NB4 (cell line): Measurements from ENCODE around the gene MAP7D2.
"Not testable (repeated sequence)": the region's sequence is repeated elsewhere in the genome, so short reads cannot be mapped to it uniquely, and the experiment has no call there.

Experiments used
- DNase-seq: peaks from one replicate; pipeline ENCODE4 v3.0.0; 2010; ENCODE audit warnings: low read depth
- H3K4me3 ChIP-seq: one replicate; pipeline ENCODE4 v1.5.1; 2011; ENCODE audit warnings: mild to moderate bottlenecking, low read depth, low read length, moderate library complexity
- MAX ChIP-seq: IDR thresholded peaks from 2 replicates; pipeline ENCODE4 v1.6.1; 2011; ENCODE audit warnings: low read depth, low read length
- MYC ChIP-seq: IDR thresholded peaks from 2 replicates; pipeline ENCODE4 v1.6.1; 2011; ENCODE audit warnings: low read depth, low read length
- POLR2A ChIP-seq: IDR thresholded peaks from 2 replicates; pipeline ENCODE4 v1.6.1; 2011; ENCODE audit warnings: mild to moderate bottlenecking; ENCODE audit not compliant: insufficient read length; ENCODE audit errors: extremely low read depth
- TF ChIP-seq, protein P1 (sequence below): IDR thresholded peaks from one replicate; pipeline ENCODE4 v1.5.1; 2012; ENCODE audit warnings: low read depth, low read length

The MAP7D2 gene

DNA sequence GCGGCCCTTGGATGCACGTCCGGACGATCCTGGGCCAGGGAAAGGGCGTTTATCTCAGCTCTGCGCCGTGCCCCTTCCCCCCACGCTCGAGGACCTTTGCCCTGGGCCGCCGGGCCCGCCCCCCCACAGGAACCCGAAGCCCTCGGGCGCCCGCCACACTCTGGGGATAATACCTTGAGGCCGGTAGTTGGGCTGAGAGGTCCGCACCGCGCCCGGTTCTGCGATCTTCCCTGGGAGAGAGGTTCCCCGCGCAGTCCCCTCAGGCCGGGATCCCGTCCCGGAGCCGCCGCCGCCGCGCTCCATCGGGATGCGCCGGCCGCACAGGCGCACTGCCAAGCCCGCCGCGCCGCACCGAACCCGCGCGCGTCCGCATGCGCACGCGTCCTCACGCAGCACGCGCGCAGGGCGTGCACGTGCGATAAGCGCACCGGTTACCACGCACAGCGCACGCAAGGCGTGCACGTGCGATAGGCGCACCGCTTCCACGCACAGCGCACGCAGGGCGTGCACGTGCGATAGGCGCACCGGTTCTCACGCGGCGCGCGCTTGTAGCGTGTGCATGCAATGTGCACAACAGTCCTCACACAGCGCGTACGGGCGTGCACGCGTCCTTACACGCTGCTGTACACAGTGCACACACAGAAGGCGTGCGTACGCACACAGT, at the start of gene MAP7D2:
MAP7D2 (minus strand) TSS at position 331 of the 664 bp plus-strand sequence; CDS start at position 303, 28 bp downstream.
- no peak within 1 kb of the TSS for H3K4me3 ChIP-seq
- TF ChIP-seq, protein P1, sequence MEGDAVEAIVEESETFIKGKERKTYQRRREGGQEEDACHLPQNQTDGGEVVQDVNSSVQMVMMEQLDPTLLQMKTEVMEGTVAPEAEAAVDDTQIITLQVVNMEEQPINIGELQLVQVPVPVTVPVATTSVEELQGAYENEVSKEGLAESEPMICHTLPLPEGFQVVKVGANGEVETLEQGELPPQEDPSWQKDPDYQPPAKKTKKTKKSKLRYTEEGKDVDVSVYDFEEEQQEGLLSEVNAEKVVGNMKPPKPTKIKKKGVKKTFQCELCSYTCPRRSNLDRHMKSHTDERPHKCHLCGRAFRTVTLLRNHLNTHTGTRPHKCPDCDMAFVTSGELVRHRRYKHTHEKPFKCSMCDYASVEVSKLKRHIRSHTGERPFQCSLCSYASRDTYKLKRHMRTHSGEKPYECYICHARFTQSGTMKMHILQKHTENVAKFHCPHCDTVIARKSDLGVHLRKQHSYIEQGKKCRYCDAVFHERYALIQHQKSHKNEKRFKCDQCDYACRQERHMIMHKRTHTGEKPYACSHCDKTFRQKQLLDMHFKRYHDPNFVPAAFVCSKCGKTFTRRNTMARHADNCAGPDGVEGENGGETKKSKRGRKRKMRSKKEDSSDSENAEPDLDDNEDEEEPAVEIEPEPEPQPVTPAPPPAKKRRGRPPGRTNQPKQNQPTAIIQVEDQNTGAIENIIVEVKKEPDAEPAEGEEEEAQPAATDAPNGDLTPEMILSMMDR: no peak
- TF ChIP-seq MAX (no peak), POLR2A (no peak), MYC (no peak)
- no peak for DNase-seq

DNA sequence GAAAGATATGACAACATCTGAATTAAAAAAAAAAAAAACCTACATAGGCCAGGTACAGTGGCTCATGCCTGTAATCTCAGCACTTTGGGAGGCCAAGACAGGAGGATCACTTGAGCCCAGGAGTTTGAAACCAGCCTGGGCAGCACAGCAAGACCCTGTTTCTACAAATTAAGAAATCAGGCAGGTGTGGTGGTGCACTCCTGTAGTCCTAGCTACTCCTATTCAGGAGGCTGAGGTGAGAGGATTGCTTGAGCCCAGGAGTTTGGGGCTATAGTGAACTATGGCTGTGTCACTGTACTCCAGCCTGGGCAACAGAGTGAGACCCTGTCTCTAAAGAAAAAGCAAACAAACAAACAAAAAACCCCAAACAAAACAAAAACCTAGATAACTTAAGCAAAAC, 45.8 kb upstream of the MAP7D2 start:
- H3K4me3 ChIP-seq, DNase-seq: not testable (repeated sequence)

- TF ChIP-seq MYC (no peak), POLR2A (no peak), MAX (no peak)
- TF ChIP-seq, protein P1: no peak
- DNase-seq: no peak
- no peak overlapping the region for H3K4me3 ChIP-seq
Measured at GRCh38 chrX:20159797-20160385, 43.2 kb upstream of the MAP7D2 start.

GRCh38 chrX:20151689-20152088, 35.0 kb upstream of the MAP7D2 start:
- no peak for DNase-seq
- no peak overlapping the region for H3K4me3 ChIP-seq
- TF ChIP-seq, protein P1: no peak
- TF ChIP-seq MYC (no peak), MAX (no peak), POLR2A (no peak)

- TF ChIP-seq, protein P1: no peak
- no peak for TF ChIP-seq MAX
- TF ChIP-seq MYC: no peak
- no peak for TF ChIP-seq POLR2A
- no peak for DNase-seq
- no peak overlapping the region for H3K4me3 ChIP-seq
Measured at GRCh38 chrX:20149326-20149725, 32.6 kb upstream of the MAP7D2 start.

DNA sequence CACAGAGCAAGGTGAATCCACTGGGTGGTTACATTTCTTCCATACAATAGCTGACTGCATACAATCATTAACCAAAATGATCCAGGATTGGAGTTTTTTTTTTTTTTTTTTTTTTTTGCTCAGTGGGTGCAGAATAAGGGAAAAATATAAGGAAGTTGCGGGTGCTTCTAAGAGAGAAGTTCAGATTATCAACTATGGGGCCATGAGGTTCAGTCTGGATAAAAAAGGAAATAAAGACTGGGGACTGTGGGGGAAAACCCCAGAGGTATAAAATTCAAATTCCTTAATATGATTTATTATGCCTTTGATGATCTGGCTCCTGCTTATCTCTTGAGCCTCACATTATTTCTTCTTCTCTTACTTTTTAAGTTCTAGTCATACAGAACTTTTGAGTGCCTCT, 30.9 kb upstream of the MAP7D2 start:
- TF ChIP-seq, protein P1: no peak
- TF ChIP-seq POLR2A (no peak), MAX (no peak), MYC (no peak)
- no peak for DNase-seq
- H3K4me3 ChIP-seq: no peak overlapping the region
